K562 (cell line): Measurements from ENCODE around the gene PRR36. TPM values are rescaled to one million over a fixed set of nuclear protein-coding genes. Genes with fewer than 3 reads are reported as not detected.

ENCODE experiments used
- ARHGAP35 ChIP-seq: fragments of 450-650 bp; IDR thresholded peaks from 2 replicates; pipeline ENCODE4 v1.6.1; 2018; ENCODE audit not compliant: partially characterized antibody
- ASH1L ChIP-seq: fragments of 450-650 bp; IDR thresholded peaks from 2 replicates; pipeline ENCODE4 v1.6.1; 2018; ENCODE audit warnings: borderline replicate concordance, mild to moderate bottlenecking, low read depth; ENCODE audit not compliant: partially characterized antibody
- CBX3 ChIP-seq, 2 experiments: IDR thresholded peaks; 1 replicate in 1 of 2; 2 replicates in 1 of 2; pipeline ENCODE4 v1.6.1; 2012; ENCODE audit warnings: inconsistent platforms in 2 of 2, low read length in 2 of 2, borderline replicate concordance in 1 of 2, control low read depth in 1 of 2
- CEBPB ChIP-seq: fragments of 450-650 bp; IDR thresholded peaks from 2 replicates; pipeline ENCODE4 v1.6.1; 2016; ENCODE audit warnings: missing genetic modification characterization, missing compliant biosample characterization
- CTBP1 ChIP-seq: fragments of 450-650 bp; IDR thresholded peaks from 2 replicates; pipeline ENCODE4 v1.6.1; 2016; ENCODE audit warnings: borderline replicate concordance
- ERF ChIP-seq: fragments of 450-650 bp; formaldehyde crosslinking; IDR thresholded peaks from 2 replicates; pipeline ENCODE4 v1.4.0; 2020; ENCODE audit warnings: mild to moderate bottlenecking, mixed read lengths
- GABPB2 ChIP-seq: fragments of 250-450 bp; sonication (Bioruptor Pico); conservative IDR thresholded peaks from 2 replicates; pipeline ENCODE4 v1.5.1; 2021; ENCODE audit warnings: mild to moderate bottlenecking
- HMG20B ChIP-seq: fragments of 250-450 bp; sonication (Bioruptor Pico); IDR thresholded peaks from 2 replicates; pipeline ENCODE4 v1.5.0; 2021; ENCODE audit warnings: mild to moderate bottlenecking
- HNRNPL ChIP-seq: fragments of 200-400 bp; formaldehyde crosslinking; IDR thresholded peaks from 2 replicates; pipeline ENCODE4 v1.6.1; 2017; ENCODE audit warnings: low read depth, mild to moderate bottlenecking, low read length
- KDM2B ChIP-seq: fragments of 250-450 bp; sonication (Bioruptor Pico); IDR thresholded peaks from 2 replicates; pipeline ENCODE4 v1.8.0; 2021; ENCODE audit warnings: mild to moderate bottlenecking, moderate library complexity
- MTA1 ChIP-seq: fragments of 450-650 bp; IDR thresholded peaks from 2 replicates; pipeline ENCODE4 v1.6.1; 2017; ENCODE audit warnings: borderline replicate concordance
- POLR2G ChIP-seq: fragments of 200-400 bp; formaldehyde crosslinking; IDR thresholded peaks from 2 replicates; pipeline ENCODE4 v1.6.1; 2017; ENCODE audit warnings: low read depth, mild to moderate bottlenecking, antibody characterized with exemption, low read length, moderate library complexity
- SMARCB1 ChIP-seq: IDR thresholded peaks from 2 replicates; pipeline ENCODE4 v1.6.1; 2011; ENCODE audit warnings: improper control_type of control experiment, low read depth; ENCODE audit not compliant: insufficient read length
- TGIF2 ChIP-seq: sonication (generic); formaldehyde crosslinking; IDR thresholded peaks from 2 replicates; pipeline ENCODE4 v1.8.1; 2022; ENCODE audit warnings: mild to moderate bottlenecking, missing genetic modification reagents, moderate library complexity
- ZNF12 ChIP-seq: sonication (generic); formaldehyde crosslinking; IDR thresholded peaks from 2 replicates; pipeline ENCODE4 v1.4.0; 2020; ENCODE audit warnings: mild to moderate bottlenecking, missing genetic modification reagents
- ZNF212 ChIP-seq: fragments of 450-650 bp; formaldehyde crosslinking; IDR thresholded peaks from 2 replicates; pipeline ENCODE4 v1.4.0; 2020; ENCODE audit warnings: mild to moderate bottlenecking
- ZNF583 ChIP-seq: fragments of 250-450 bp; sonication (Bioruptor Pico); IDR thresholded peaks from 2 replicates; pipeline ENCODE4 v1.4.0; 2020
- polyA plus RNA-seq, 8 experiments: library from polyadenylated mRNA; depleted of rRNA in 4 of 8; stranded (reverse) in 5 of 8; unstranded in 3 of 8; fragments of >200 nt; fragmentation: Nextera tagmentation in 2 of 8; fragmentation: Illumina TruSeq in 1 of 8; extraction: Ambion mirVana in 2 of 8; extraction: Trizol in 1 of 8; gene quantifications; 2 replicates each; pipeline versions ENCODE4 v1.2.1 to v1.2.3, GENCODE V29; 2011 to 2014; ENCODE audit warnings: inconsistent platforms in 1 of 8, missing spikeins in 1 of 8
- total RNA-seq, 7 experiments: library from RNA; depleted of rRNA in 6 of 7; stranded (reverse); fragments of >200 nt in 6 of 7; fragmentation: Illumina TruSeq in 2 of 7; extraction: Trizol in 2 of 7; gene quantifications; 2 replicates each; pipeline versions ENCODE4 v1.2.1 to v1.2.3, GENCODE V29; 2011 to 2021; ENCODE audit warnings: low replicate concordance in 1 of 7
- TF ChIP-seq, protein P1 (sequence below): fragments of 250-450 bp; sonication (Bioruptor Pico); IDR thresholded peaks from 2 replicates; pipeline ENCODE4 v1.5.0; 2020; ENCODE audit warnings: mild to moderate bottlenecking
- TF ChIP-seq, protein P2 (sequence below): fragments of 250-450 bp; sonication (Bioruptor Pico); IDR thresholded peaks from 2 replicates; pipeline ENCODE4 v1.4.0; 2020
- TF ChIP-seq, protein P3 (sequence below), 2 experiments: IDR thresholded peaks; 2 replicates each; pipeline ENCODE4 v1.6.1; 2011; ENCODE audit warnings: borderline replicate concordance in 1 of 2, control low read depth in 1 of 2, low read depth in 1 of 2, low read length in 1 of 2, mild to moderate bottlenecking in 1 of 2, mixed read lengths in 1 of 2, moderate library complexity in 1 of 2; ENCODE audit not compliant: insufficient read depth in 1 of 2, insufficient read length in 1 of 2, poor library complexity in 1 of 2, severe bottlenecking in 1 of 2; ENCODE audit errors: extremely low read depth in 1 of 2
- TF ChIP-seq, protein P4 (sequence below): fragments of 250-450 bp; sonication (Bioruptor Pico); IDR thresholded peaks from 2 replicates; pipeline ENCODE4 v1.8.0; 2022; ENCODE audit warnings: moderate library complexity, mild to moderate bottlenecking, inconsistent platforms
- TF ChIP-seq, protein P5 (sequence below), 2 experiments: fragments of 450-650 bp in 1 of 2; sonication (generic) in 1 of 2; formaldehyde crosslinking; conservative IDR thresholded peaks; 2 replicates each; pipeline versions ENCODE4 v1.4.0 to v1.8.1; 2020 to 2022; ENCODE audit warnings: mild to moderate bottlenecking in 1 of 2, missing genetic modification reagents in 1 of 2

Gene PRR36
- total and polyA plus RNA-seq, 9 of the 15 experiments (the other 6 are each of a cell fraction or from before 2014, with no cell fraction given), result 0.05 to 0.42 (median 0.06) TPM; not detected in 6

DNA sequence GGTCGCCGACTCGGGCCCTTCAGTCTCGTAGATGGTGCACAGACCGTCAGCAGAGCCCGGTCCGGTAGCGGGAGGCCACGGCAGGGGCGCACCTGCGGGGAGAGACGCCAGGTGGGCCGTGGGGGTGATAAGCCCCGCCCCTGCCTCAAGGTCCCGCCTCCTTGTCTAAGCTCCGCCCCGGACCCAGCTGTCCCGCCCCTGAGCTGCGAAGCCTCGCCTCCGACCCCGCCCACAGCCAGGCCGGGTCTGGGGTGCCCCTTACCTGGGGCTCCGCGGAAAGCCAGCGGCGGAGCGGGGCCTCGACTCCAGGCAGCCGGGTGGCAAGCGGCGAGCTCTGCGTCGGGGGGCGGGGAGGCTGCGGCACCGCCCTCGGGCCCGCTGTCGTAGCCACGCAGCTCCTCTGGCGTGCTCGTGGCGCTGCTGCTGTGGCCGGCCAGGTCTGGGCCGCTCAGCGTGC is 4.7 kb downstream of the PRR36 start (continued):
- TF ChIP-seq ERF (CRISPR knock-in tag) (no peak), SMARCB1 (no peak), TGIF2 (CRISPR knock-in tag) (no peak; the same call in 1 of the 2 replicates), POLR2G (0 out of 2 replicates have a peak, but pooled peaks have one; percentile 13), ARHGAP35 (no peak), CTBP1 (peak; percentile 76; the same call in 1 of the 2 replicates), ASH1L (no peak), HNRNPL (no peak), KDM2B (CRISPR knock-in tag) (no peak), MTA1 (no peak), ZNF212 (CRISPR knock-in tag) (no peak), CEBPB (tag) (no peak), CBX3 (IDR thresholded peaks at IDR 0.05; ENCODE audit: borderline replicate concordance in 1 of 2, low read length in 2 of 2) (no peak), HMG20B (CRISPR knock-in tag) (no peak), ZNF12 (peak; percentile 4; the same call in 1 of the 2 replicates), ZNF583 (CRISPR knock-in tag) (no peak), GABPB2 (CRISPR knock-in tag) (no peak)
- TF ChIP-seq, protein P1, sequence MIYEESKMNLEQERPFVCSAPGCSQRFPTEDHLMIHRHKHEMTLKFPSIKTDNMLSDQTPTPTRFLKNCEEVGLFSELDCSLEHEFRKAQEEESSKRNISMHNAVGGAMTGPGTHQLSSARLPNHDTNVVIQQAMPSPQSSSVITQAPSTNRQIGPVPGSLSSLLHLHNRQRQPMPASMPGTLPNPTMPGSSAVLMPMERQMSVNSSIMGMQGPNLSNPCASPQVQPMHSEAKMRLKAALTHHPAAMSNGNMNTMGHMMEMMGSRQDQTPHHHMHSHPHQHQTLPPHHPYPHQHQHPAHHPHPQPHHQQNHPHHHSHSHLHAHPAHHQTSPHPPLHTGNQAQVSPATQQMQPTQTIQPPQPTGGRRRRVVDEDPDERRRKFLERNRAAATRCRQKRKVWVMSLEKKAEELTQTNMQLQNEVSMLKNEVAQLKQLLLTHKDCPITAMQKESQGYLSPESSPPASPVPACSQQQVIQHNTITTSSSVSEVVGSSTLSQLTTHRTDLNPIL (CRISPR knock-in tag), result no peak
- TF ChIP-seq, protein P2, sequence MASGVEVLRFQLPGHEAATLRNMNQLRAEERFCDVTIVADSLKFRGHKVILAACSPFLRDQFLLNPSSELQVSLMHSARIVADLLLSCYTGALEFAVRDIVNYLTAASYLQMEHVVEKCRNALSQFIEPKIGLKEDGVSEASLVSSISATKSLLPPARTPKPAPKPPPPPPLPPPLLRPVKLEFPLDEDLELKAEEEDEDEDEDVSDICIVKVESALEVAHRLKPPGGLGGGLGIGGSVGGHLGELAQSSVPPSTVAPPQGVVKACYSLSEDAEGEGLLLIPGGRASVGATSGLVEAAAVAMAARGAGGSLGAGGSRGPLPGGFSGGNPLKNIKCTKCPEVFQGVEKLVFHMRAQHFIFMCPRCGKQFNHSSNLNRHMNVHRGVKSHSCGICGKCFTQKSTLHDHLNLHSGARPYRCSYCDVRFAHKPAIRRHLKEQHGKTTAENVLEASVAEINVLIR, result no peak
- TF ChIP-seq, protein P3, sequence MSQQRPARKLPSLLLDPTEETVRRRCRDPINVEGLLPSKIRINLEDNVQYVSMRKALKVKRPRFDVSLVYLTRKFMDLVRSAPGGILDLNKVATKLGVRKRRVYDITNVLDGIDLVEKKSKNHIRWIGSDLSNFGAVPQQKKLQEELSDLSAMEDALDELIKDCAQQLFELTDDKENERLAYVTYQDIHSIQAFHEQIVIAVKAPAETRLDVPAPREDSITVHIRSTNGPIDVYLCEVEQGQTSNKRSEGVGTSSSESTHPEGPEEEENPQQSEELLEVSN (IDR thresholded peaks at IDR 0.05; ENCODE audit: borderline replicate concordance in 1 of 2, extremely low read depth in 1 of 2, insufficient read depth in 1 of 2, insufficient read length in 1 of 2, low read depth in 1 of 2, low read length in 1 of 2, poor library complexity in 1 of 2, severe bottlenecking in 1 of 2), result peak in 1 of 2 experiments; percentile 70
- TF ChIP-seq, protein P4, sequence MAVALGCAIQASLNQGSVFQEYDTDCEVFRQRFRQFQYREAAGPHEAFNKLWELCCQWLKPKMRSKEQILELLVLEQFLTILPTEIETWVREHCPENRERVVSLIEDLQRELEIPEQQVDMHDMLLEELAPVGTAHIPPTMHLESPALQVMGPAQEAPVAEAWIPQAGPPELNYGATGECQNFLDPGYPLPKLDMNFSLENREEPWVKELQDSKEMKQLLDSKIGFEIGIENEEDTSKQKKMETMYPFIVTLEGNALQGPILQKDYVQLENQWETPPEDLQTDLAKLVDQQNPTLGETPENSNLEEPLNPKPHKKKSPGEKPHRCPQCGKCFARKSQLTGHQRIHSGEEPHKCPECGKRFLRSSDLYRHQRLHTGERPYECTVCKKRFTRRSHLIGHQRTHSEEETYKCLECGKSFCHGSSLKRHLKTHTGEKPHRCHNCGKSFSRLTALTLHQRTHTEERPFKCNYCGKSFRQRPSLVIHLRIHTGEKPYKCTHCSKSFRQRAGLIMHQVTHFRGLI (CRISPR knock-in tag), result no peak
- TF ChIP-seq, protein P5, sequence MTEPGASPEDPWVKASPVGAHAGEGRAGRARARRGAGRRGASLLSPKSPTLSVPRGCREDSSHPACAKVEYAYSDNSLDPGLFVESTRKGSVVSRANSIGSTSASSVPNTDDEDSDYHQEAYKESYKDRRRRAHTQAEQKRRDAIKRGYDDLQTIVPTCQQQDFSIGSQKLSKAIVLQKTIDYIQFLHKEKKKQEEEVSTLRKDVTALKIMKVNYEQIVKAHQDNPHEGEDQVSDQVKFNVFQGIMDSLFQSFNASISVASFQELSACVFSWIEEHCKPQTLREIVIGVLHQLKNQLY (CRISPR knock-in tag; conservative IDR thresholded peaks at IDR 0.05), result no peak
